SK-MEL-5 (cell line): ENCODE measurements around the gene GRM2. TPM values are rescaled to one million over a fixed set of nuclear protein-coding genes. Genes with fewer than 3 reads are reported as not detected.
"Not testable (repeated sequence)": the region's sequence is repeated elsewhere in the genome, so short reads cannot be mapped to it uniquely, and the experiment has no call there.

Source experiments
- DNase-seq: peaks from one replicate; pipeline ENCODE4 v3.0.0-alpha.2; 2016; ENCODE audit warnings: low read depth, low spot score
- in situ Hi-C: cut with HindIII; loops from 2 replicates; pipeline ENCODE4 v1.10.0; 2016; ENCODE audit warnings: low sequenced_read_pairs, high pct_unique_total_duplicates, low pct_unique_long_range_greater_than_20kb
- small RNA-seq, 2 experiments: library from RNA; depleted of rRNA; stranded (forward); fragments of <200 nt; gene quantifications; one replicate each; pipeline ENCODE3, GENCODE V24; 2014
- total RNA-seq: library from RNA; depleted of rRNA; stranded (reverse); fragments of >200 nt; shearing (Covaris generic); gene quantifications from 2 replicates; pipeline ENCODE4 v1.2.3, GENCODE V29; 2014; rRNA removed

The GRM2 gene
- total RNA-seq, 1 experiment from 2014 or later, result not detected

GRCh38 chr3:51742320-51742719, 35.5 kb downstream of the GRM2 start:
- in situ Hi-C loops, DNase-seq: not testable (repeated sequence)

GRCh38 chr3:51742978-51743377, 36.1 kb downstream of the GRM2 start:
- DNase-seq, in situ Hi-C loops: not testable (repeated sequence)

- no peak for DNase-seq
- in situ Hi-C loops, result no loop called here
Measured at GRCh38 chr3:51747840-51748239, 41.0 kb downstream of the GRM2 start.

- no peak for DNase-seq
- in situ Hi-C loops, result no loop called here
Measured at GRCh38 chr3:51748327-51748726, 41.5 kb downstream of the GRM2 start.

- DNase-seq, result no peak
- in situ Hi-C loops, result no loop called here
Measured at GRCh38 chr3:51750878-51751277, 44.0 kb downstream of the GRM2 start.

- in situ Hi-C loops, result no loop called here
- DNase-seq, result no peak
Measured at GRCh38 chr3:51751287-51751686, 44.4 kb downstream of the GRM2 start.

GRCh38 chr3:51753763-51754750, 47.2 kb downstream of the GRM2 start:
- in situ Hi-C loops, DNase-seq: not testable (repeated sequence)

GRCh38 chr3:51759203-51759602, 52.3 kb downstream of the GRM2 start:
- in situ Hi-C loops, result no loop called here
- DNase-seq, result no peak

Small RNA genes lying within 50 kb of the gene (small RNA-seq; reads per million reads assigned to genes)
- 125 to 3,085 reads per million in 2 experiments for gene RNA5SP132

Other genes with a start within 250 kb of the GRM2 start
- gene DCAF1, start 207.1 kb upstream of the GRM2 start, total RNA-seq, result 19.2 and 24.0 TPM in 2 replicates
- 11.6 and 16.5 TPM in 2 replicates for gene RAD54L2, start 168.3 kb upstream of the GRM2 start, total RNA-seq
- gene TEX264, start 35.8 kb upstream of the GRM2 start, total RNA-seq, result 107 and 124 TPM in 2 replicates
- gene IQCF6, start 72.2 kb downstream of the GRM2 start, total RNA-seq, result not detected in 2 replicates
- gene IQCF2, start 154.5 kb downstream of the GRM2 start, total RNA-seq, result not detected in 2 replicates
- not detected in 2 replicates for gene IQCF5, start 168.5 kb downstream of the GRM2 start, total RNA-seq
- gene IQCF1, start 196.3 kb downstream of the GRM2 start, total RNA-seq, result not detected in 2 replicates
- 62.2 and 69.0 TPM in 2 replicates for gene RRP9, start 234.8 kb downstream of the GRM2 start, total RNA-seq
- gene PARP3, start 235.3 kb downstream of the GRM2 start, total RNA-seq, result 7.2 and 7.9 TPM in 2 replicates
- gene GPR62, start 248.3 kb downstream of the GRM2 start, total RNA-seq, result not detected in 2 replicates